ENCODE measurements around the gene MAPK1. TPM values are rescaled to one million over a fixed set of nuclear protein-coding genes. Genes with fewer than 3 reads are reported as not detected.

MAPK1 gene
- total RNA-seq, 1 experiment from 2014 or later = 90.3 TPM

DNA sequence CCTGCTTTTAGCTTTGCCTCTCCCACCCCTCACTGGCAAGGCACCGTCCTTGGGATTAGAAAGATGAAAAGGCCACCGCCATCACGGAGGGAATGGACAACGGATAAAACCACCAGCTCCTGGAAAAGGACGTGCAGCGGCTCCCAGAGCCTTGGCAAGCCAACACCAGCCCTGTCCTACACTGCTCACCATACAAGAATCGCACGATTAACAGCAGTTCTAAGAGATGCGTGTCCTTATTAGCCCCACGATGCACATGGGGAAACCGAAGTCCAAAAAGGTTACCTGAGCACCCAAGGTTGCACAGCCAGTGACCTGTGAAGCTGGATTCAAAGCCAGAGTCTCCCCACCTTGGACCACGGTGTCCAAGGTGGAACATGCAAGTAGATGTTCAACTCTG lies 139.2 kb downstream of the MAPK1 start:
- no peak overlapping the region for H2BK12ac ChIP-seq (ENCODE audit: insufficient read length, low read depth, low read length)
- no peak overlapping the region for H4K5ac ChIP-seq (ENCODE audit: insufficient read length, low read depth, low read length)
- H3K14ac ChIP-seq (ENCODE audit: insufficient read depth, low read length) = no peak overlapping the region
- no peak overlapping the region for H3T11ph ChIP-seq (ENCODE audit: low read length)
- no peaks in the 10 kb centered on the region for H3K23me2 ChIP-seq (ENCODE audit: insufficient read length, low read depth, low read length, poor library complexity, severe bottlenecking)
- no peak overlapping the region for H3K4me2 ChIP-seq (ENCODE audit: insufficient read depth, insufficient read length, low read length)
- H2BK15ac ChIP-seq (ENCODE audit: low read depth, low read length) = no peak overlapping the region
- no peaks in the 10 kb centered on the region for H3K27me3 ChIP-seq (ENCODE audit: insufficient read depth, low read length)
- H4K20me1 ChIP-seq (ENCODE audit: control insufficient read depth, insufficient read depth, insufficient read length) = no peaks in the 10 kb centered on the region
- no peak overlapping the region for H3K4ac ChIP-seq (ENCODE audit: low read depth, low read length)
- peaks cover 0 to 7% (median 4%) of the 10 kb centered on the region in 3 experiments; a peak in 5 of 7 replicates for H3K36me3 Mint-ChIP-seq (ENCODE audit: insufficient read depth in 1 of 3, low read depth in 3 of 3)
- no peak for TF ChIP-seq CTCF (conservative IDR thresholded peaks at IDR 0.05)
- no peak overlapping the region for H2BK120ac ChIP-seq (ENCODE audit: low read depth, low read length, poor library complexity, severe bottlenecking)
- H3K9me3 ChIP-seq (ENCODE audit: control insufficient read depth, low read depth, low read length) = no peaks in the 10 kb centered on the region
- no peak overlapping the region for H3K56ac ChIP-seq (ENCODE audit: insufficient read length, low read depth, low read length)
- no peak overlapping the region; a peak in 1 of 7 replicates for H3K27ac Mint-ChIP-seq
- WGBS (ENCODE audit: extremely low coverage, insufficient read length, low lambda C conversion rate) = no CpG with 5 or more reads among the region's 12 CpGs
- H4K91ac ChIP-seq (ENCODE audit: insufficient read length, low read depth, low read length) = no peak overlapping the region
- H3K4me1 Mint-ChIP-seq = peaks cover 9 to 11% of the 10 kb centered on the region in 2 experiments
- H3K9ac ChIP-seq (ENCODE audit: extremely low read depth, insufficient read length, low read length) = no peak overlapping the region
- no peak overlapping the region for H2AFZ ChIP-seq (ENCODE audit: low read length)
- no peak overlapping the region for H3K27ac ChIP-seq (ENCODE audit: insufficient read length, low read depth, low read length)
- H3K18ac ChIP-seq (ENCODE audit: insufficient read length, low read depth, low read length) = no peak overlapping the region
- no peak overlapping the region for H4K8ac ChIP-seq (replicated peaks; ENCODE audit: insufficient read length, low read depth, low read length)
- no peaks in the 10 kb centered on the region for H3K79me1 ChIP-seq (ENCODE audit: insufficient read depth, low read depth, low read length, poor library complexity, severe bottlenecking)
- H3K23ac ChIP-seq (ENCODE audit: insufficient read length, low read depth, low read length) = no peak overlapping the region
- H3K4me1 ChIP-seq (ENCODE audit: insufficient read depth, low read length) = no peaks in the 10 kb centered on the region
- H3K9me3 Mint-ChIP-seq = no peaks in the 10 kb centered on the region
- H2AK5ac ChIP-seq (ENCODE audit: insufficient read length, low read length) = no peak overlapping the region
- H2BK20ac ChIP-seq (ENCODE audit: low read depth, low read length, poor library complexity, severe bottlenecking) = no peak overlapping the region
- no peak overlapping the region for H3K4me3 Mint-ChIP-seq
- H3K79me2 ChIP-seq (ENCODE audit: insufficient read depth, low read length) = no peaks in the 10 kb centered on the region
- no peaks in the 10 kb centered on the region; the same call in 1 of the 2 replicates for H3K27me3 Mint-ChIP-seq (ENCODE audit: low read depth)
- H2BK5ac ChIP-seq (ENCODE audit: insufficient read length, low read length) = no peak overlapping the region
- DNase-seq = no peak

Data from H9 (cell line).